Measurements from ENCODE around the gene HPRT1. TPM values are rescaled to one million over a fixed set of nuclear protein-coding genes. Genes with fewer than 3 reads are reported as not detected.

The HPRT1 gene
- total RNA-seq, 4 donors from 2014 or later = 3.0 to 8.8 (median 6.5) TPM

DNA sequence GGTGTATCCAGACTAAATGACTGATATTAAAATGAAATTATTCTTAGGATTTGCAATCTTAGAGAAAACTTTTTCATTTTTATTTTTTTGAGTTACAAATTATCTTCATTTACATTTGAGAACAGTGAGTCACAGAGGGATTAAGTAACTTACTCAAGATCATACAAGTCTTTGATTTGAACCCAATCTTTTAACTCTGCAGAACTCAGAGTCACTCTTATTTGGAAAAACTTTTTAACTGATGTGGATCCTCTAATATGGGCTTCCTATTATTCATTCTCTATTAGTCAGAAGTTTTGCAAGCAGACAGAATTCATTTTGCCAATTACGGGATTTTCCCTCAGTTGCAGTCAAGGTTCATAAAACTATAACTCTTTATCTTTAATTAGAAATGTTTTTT, 20.1 kb downstream of the HPRT1 start:
- Histone ChIP-seq H3K36me3 (no peaks in the 10 kb centered on the region), H3K4me1 (no peaks in the 10 kb centered on the region), H3K27me3 (no peaks in the 10 kb centered on the region), H3K4me3 (no peak overlapping the region), H3K27ac (no peak overlapping the region), H3K9me3 (no peaks in the 10 kb centered on the region)
- intact Hi-C loops (cut with DNase I; ENCODE audit: low total_unique reads) = no loop called here
- TF ChIP-seq POLR2A (IDR thresholded peaks at IDR 0.05) (no peak), CTCF (IDR thresholded peaks at IDR 0.05 in 4 of 5, conservative IDR thresholded peaks at IDR 0.05 in 1 of 5) (no peak)
- no peak for DNase-seq
- no peak for ATAC-seq
- in situ Hi-C loops (cut with MboI; ENCODE audit: low sequenced_read_pairs in 4 of 4) = loop anchor here in 3 of 4 donors (10.0 to 25.0 kb wide), 2 partner anchors 275 to 282 kb away; no protein-coding TSS in a partner anchor

GRCh38 chrX:134481339-134481738, 21.4 kb downstream of the HPRT1 start:
- Histone ChIP-seq H3K9me3 (no peaks in the 10 kb centered on the region), H3K4me1 (no peaks in the 10 kb centered on the region), H3K4me3 (no peak overlapping the region), H3K27ac (no peak overlapping the region), H3K27me3 (no peaks in the 10 kb centered on the region), H3K36me3 (no peaks in the 10 kb centered on the region)
- intact Hi-C loops (cut with DNase I; ENCODE audit: low total_unique reads) = no loop called here
- no peak for TF ChIP-seq POLR2A (IDR thresholded peaks at IDR 0.05)
- in situ Hi-C loops (cut with MboI; ENCODE audit: low sequenced_read_pairs in 4 of 4) = loop anchor here in 3 of 4 donors (10.0 to 25.0 kb wide), 2 partner anchors 273 to 281 kb away; no protein-coding TSS in a partner anchor
- ATAC-seq (no peak), DNase-seq (no peak)

- Histone ChIP-seq H3K4me3 (no peak overlapping the region), H3K9me3 (no peaks in the 10 kb centered on the region), H3K36me3 (no peaks in the 10 kb centered on the region), H3K4me1 (no peaks in the 10 kb centered on the region), H3K27me3 (no peaks in the 10 kb centered on the region), H3K27ac (no peak overlapping the region)
- DNase-seq (no peak), ATAC-seq (no peak)
- in situ Hi-C loops (cut with MboI; ENCODE audit: low sequenced_read_pairs in 4 of 4) (loop anchor here in 3 of 4 donors (10.0 to 25.0 kb wide), 2 partner anchors 272 to 280 kb away; no protein-coding TSS in a partner anchor), intact Hi-C loops (cut with DNase I; ENCODE audit: low total_unique reads) (no loop called here)
- no peak for TF ChIP-seq CTCF (IDR thresholded peaks at IDR 0.05 in 4 of 5, conservative IDR thresholded peaks at IDR 0.05 in 1 of 5)
- no peak for TF ChIP-seq POLR2A (IDR thresholded peaks at IDR 0.05)
These were observed 22.4 kb downstream of the HPRT1 start for GRCh38 chrX:134482371-134482770.

DNA sequence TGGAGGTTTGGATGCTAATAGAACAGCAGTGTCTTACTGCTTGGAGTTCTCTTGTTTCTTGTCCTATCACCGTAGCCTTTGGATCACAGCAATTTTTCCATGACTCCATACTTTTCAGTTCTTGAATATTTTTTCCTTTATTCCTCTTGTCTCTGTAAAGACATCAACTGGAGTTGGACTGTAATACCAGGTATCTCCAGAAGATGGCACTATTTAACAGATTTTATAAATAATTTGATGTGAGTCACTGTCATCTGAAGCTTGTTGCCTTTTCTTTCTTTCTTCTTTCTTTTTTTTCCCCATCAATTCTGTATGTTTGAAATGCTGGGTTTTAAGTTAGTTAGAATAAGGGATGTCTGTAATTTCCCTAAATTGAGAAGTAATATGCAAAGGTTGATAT, 24.1 kb downstream of the HPRT1 start:
- TF ChIP-seq POLR2A (IDR thresholded peaks at IDR 0.05) (no peak), CTCF (IDR thresholded peaks at IDR 0.05 in 4 of 5, conservative IDR thresholded peaks at IDR 0.05 in 1 of 5) (peak; percentile 35 to 67 (median 52))
- intact Hi-C loops (cut with DNase I; ENCODE audit: low total_unique reads) (loop anchor here (2.0 kb wide), 1 partner anchor 269 kb away; no protein-coding TSS in a partner anchor), in situ Hi-C loops (cut with MboI; ENCODE audit: low sequenced_read_pairs in 4 of 4) (loop anchor here in 3 of 4 donors (10.0 to 25.0 kb wide), 2 partner anchors 271 to 278 kb away; no protein-coding TSS in a partner anchor)
- Histone ChIP-seq H3K36me3 (no peaks in the 10 kb centered on the region), H3K4me1 (no peaks in the 10 kb centered on the region), H3K27me3 (no peaks in the 10 kb centered on the region), H3K9me3 (no peaks in the 10 kb centered on the region), H3K4me3 (no peak overlapping the region), H3K27ac (no peak overlapping the region)
- DNase-seq = no peak
- ATAC-seq = no peak

GRCh38 chrX:134501941-134502340, 42.0 kb downstream of the HPRT1 start:
- no peaks in the 10 kb centered on the region for H3K9me3 ChIP-seq
- intact Hi-C loops (cut with DNase I; ENCODE audit: low total_unique reads) (no loop called here), in situ Hi-C loops (cut with MboI; ENCODE audit: low sequenced_read_pairs in 4 of 4) (no loop called here)
- DNase-seq = no peak
- no peak for ATAC-seq
- H3K36me3 ChIP-seq = no peaks in the 10 kb centered on the region
- no peak for TF ChIP-seq POLR2A (IDR thresholded peaks at IDR 0.05)
- TF ChIP-seq CTCF (IDR thresholded peaks at IDR 0.05 in 4 of 5, conservative IDR thresholded peaks at IDR 0.05 in 1 of 5) = no peak
- no peak overlapping the region for H3K27ac ChIP-seq
- H3K4me1 ChIP-seq = no peaks in the 10 kb centered on the region
- no peak overlapping the region for H3K4me3 ChIP-seq
- no peaks in the 10 kb centered on the region for H3K27me3 ChIP-seq
